Stimulated activated CD4-positive, alpha-beta T cell treated with anti-CD3 and anti-CD28 coated beads, Interleukin-15, amount 100 ng/mL, for 1 hour (primary cell): ENCODE results near the gene CRABP2.

Experiments used
- DNase-seq, 2 donors: peaks; one replicate each; pipeline ENCODE4 v3.0.0-alpha.2; 2020; ENCODE audit warnings: low read depth in 1 of 2, low spot score in 1 of 2

The CRABP2 gene

DNA sequence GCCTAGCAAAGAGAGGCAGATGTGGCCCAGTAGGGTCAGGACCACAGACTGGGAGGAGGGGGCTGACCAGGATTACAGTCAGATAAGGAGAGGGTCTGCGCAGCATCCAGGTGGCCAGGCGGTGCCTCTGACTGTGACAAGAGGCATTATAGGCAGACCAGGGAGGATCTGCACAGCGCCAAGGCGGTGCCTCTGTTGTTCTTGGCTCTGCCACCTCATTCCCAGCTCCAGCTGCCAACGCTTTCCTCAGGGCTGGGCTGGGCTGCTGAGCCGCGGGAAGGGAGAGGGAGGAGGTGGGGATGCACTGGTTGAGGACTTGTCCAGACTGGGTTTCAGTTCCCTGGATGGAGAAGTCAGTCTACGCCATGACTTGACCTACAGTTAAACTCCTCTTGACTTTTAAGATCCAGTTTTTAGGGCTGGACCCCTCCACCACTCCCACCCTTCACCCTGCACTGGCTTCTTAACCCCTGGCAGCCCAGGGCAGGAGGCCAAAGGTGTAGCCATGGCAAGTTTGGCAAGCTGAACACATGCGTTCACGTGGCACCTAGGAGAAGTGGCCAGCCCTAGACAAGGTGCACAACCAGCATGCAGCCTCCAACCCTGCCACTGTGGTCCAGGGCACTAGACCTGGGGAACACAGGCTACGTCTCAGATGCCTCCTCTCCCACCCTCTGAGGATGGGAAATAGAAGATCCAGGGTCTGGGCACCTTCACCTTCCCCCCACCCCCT is 4.5 kb upstream of the CRABP2 start:
- DNase-seq, result no peak

DNA sequence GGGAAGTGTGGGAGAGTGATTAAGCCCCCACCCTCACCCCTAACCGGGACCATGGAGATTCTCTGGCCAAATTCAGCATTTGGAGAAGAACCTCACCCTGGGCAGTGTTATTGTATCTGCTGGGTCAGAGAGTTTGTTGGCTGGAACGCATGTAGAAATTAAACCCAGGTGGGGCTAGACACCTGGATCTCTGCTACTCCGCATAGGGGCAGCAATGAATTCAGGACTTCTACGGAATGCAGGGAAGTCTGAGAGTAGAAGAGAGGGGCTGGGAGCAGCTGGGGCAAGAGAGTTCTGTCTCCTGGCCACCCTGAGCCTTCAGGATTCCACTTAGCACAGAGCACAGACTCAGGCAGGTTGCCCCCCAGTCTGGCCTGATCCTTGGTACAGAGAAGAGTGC is 3.6 kb upstream of the CRABP2 start:
- no peak for DNase-seq

DNA sequence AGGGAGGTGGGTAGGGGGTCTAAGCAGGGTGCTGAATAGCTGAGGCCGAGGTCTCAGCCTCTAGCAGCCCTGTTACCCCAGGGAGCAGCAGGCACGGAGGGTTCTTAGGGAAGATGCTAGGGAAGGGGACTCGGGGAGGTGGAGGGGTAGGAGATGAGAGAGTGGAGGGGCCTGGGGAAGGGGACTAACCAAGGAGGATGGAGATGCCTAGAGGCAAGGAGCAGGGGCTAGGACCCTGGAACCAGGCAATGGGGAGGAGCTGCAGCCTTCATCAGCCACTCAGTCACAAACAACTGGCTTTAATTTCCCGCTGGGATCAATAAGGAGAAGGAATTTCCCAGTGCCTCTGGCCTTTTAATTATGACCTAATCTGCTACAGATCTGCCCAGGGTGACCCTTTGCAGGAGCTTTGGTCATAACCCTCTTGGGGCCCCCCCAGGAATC is 2.9 kb upstream of the CRABP2 start:
- DNase-seq, result no peak

DNA sequence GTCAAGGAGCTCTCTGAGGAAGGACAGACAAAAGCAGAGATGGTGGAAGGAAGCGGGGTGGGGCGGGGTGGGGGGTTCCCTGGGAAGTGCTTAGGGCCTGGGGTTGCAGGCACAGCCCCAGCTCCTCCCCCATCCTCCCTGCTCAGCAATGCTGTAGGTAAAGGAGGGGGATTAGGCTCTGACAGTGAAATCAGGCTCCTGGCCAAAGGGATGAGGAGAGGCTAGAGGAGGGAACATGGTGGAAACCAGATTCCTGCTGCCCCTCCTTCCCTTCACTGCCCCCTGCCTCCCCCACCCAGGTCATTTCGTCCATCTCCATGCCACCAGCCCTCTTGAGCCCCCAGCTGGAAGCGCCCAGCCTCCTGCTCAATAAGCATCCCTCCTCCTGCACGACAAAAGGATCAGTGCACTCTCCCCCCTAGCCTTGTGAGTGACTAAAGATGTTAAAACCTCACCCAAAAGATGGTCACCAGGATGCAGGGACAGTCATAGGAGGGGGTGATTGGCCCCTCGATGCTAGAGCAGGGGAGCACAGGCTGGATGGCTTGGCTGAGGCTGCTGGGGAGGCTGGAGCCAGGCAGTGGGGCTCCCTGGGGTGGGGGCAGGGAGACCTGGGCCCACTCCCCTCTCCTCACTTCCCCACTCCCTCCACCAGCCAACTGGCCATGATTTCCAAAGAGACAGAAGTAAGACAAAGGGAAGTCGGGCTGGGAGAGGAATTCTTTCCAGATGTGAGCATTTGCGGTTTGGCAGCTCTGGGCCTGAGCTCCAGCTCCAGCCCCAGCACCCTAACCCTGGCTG is 2.2 kb upstream of the CRABP2 start:
- no peak for DNase-seq

DNA sequence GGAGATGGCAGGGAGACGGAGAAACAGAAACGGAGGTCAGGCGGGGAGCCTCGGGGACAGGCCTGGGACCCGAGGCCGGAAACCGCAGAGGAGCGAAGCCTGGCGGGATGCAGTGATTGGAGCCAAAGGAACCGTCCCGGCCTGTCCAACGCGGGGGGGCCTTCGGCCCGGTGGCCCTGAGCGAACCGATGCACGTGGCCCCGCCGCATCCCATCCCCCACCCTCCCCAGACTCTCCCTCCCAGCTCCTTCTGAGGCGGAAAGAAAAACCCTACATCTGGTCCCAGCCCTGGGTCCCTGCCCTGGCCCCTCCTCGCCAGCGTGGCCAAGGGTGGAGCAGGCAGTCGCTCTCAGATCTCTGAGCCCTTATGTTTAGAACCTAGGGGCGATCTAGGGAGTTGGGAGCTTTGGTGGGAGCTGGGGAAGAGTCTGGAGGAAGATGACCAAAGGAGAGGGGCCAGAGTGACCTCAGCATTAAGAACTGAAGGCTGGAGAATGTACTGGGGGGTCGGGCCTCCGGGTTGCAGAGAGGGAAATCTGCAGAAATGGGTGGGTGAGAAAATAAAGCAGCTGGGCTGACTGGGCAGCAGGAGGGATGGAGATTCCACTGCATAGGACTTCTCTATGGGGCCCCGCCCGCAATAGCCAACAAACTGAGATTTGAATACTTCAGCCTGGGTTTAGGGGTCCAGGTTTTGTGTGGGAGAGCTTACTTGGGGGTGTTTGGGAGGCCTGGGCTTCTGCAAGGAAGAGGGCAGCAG is 1.5 kb upstream of the CRABP2 start:
- DNase-seq, result no peak

- DNase-seq, result peak; percentile 42 to 64
Measured at GRCh38 chr1:156705918-156706656, 704 bp upstream of the CRABP2 start.

DNA sequence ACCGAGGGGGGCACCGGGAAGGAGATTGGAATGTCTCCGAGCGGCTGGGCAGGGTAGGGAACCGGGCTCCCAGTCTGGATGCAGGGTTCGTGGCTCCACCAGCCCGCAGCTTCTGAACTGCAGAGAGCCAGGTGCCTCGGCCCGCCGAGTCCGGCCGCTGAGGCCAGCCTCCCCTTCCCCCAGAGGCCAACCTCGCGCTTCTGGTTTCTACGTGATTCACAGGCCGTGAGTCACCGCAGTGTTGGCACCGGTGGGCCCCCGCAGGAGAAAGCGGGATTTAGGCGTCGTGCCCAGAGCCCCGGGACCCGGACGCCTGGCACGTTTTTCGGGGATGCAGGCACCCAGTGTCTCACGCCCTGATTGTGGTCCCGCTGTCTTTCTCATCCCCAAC is 458 bp downstream of the CRABP2 start:
- no peak for DNase-seq

DNA sequence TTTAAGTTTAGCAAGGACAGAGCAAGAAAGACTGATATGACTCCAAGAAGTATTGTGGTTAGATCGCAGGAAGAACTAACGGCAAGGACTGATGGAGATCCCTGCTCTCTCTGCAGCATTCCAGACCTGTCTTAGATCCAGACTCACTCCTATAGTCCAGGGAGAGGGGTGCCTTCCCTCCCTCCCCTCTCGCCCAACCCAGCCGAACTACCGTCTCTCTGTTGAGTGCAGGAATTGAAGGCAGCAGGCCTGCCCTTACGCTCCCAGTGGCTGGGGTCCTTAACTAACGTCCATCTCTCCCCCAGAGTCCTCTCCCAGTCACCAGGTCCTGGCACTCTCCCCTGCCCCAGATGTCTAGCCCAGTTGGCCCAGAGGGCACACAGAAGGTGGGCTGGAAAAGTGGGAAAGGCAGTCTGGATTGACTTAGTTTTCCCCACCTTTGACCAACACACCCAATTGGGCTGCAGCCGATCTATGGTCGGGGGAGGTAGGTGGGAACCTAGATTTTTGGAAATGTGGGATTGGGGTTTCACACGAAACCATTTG is 1.1 kb downstream of the CRABP2 start:
- no peak for DNase-seq

DNA sequence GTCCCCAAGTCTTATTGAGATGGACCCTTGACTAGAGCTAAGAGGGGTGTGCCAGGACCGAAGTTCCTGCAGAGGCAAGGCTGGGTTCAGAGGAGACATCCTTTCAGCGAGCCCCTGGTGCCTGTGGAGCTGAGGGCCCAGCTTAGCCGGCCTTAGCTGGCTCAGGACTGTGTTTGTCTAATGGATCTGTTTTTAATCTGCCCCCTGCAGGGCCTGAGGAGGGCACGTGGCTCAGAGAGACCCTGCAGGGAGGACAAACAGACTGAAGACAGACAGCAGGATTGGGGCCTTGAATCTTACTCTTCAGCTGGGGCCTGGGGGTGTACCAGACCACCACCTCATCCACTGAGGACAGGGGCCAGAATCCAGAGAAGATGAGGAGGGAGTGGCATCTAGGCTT is 1.6 kb downstream of the CRABP2 start:
- no peak for DNase-seq

GRCh38 chr1:156703336-156703735 is 2.0 kb downstream of the CRABP2 start:
- DNase-seq, result no peak

DNA sequence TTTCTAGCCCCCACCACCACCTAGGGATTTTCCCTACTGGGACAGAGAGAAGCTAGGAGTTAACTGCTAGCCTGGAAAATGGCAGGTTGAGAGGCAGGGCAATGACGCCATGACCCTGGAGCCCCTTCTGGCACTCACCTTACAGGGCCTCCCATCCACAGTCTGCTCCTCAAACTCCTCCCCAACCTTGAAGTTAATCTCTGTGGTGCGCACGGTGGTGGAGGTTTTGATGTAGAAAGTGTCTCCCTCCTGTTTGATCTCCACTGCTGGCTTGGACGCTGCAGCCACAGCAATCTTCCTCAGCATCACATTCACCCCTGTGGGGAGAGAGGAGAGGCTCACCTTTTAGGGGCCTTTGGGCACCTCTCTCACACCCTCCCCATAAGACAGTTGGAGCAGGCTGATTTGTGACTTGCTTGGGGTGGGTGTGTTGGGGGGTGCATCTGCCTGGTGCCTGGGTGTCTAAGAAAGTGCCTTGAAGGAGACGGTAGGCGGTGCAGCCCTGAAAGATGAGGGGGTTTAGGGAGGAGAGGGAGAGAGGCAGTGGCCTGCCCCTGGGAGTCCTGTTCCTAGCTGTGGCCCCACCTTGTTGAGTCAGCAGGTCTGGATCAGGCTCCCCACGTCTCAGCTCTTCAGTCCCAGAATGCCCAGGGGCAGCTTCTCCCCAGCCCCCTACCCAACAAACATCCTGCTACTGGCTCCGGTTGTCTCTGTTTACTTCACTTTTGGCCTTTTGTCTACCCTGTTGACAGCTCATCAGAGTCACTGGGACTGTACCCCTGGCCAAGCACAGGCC is 4.4 kb downstream of the CRABP2 start:
- DNase-seq, result no peak

- no peak for DNase-seq
Measured at GRCh38 chr1:156698995-156699394, 6.4 kb downstream of the CRABP2 start.

DNA sequence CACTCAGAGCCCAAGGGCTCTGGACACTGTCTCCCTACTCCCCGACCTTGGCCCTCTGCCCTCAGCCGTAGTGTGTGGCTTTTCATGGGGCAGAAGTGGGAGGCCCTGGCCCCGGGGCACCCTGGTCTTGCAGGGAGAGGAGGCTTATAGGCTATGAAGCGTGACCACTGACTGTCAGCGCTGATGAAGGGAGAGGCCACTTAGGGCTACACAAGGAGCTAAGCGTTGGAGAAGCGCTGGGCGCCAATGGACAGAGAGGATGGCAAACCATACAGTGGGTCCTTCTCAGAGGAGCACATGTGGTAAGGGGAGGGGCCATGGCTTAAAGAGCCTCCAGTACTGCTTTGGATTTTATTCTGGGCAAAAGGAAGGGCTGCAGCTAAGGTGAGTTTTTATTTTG is 7.9 kb downstream of the CRABP2 start:
- DNase-seq, result no peak

- no peak for DNase-seq
Measured at GRCh38 chr1:156696755-156697154, 8.6 kb downstream of the CRABP2 start.

DNA sequence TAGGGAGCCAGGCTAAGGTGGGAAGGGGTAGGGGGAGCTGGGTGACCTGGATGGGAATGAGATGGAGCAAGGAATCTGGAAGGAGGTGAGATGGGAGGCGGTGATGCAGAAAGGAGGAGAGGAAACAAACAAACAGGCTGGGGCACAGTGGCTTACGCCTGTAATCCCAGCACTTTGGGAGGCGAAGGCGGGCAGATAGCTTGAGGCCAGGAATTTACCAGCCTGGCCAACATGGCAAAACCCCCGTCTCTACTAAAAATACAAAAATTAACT is 10.8 kb downstream of the CRABP2 start:
- DNase-seq, result no peak

GRCh38 chr1:156693848-156694689 is 11.3 kb downstream of the CRABP2 start:
- no peak for DNase-seq

DNA sequence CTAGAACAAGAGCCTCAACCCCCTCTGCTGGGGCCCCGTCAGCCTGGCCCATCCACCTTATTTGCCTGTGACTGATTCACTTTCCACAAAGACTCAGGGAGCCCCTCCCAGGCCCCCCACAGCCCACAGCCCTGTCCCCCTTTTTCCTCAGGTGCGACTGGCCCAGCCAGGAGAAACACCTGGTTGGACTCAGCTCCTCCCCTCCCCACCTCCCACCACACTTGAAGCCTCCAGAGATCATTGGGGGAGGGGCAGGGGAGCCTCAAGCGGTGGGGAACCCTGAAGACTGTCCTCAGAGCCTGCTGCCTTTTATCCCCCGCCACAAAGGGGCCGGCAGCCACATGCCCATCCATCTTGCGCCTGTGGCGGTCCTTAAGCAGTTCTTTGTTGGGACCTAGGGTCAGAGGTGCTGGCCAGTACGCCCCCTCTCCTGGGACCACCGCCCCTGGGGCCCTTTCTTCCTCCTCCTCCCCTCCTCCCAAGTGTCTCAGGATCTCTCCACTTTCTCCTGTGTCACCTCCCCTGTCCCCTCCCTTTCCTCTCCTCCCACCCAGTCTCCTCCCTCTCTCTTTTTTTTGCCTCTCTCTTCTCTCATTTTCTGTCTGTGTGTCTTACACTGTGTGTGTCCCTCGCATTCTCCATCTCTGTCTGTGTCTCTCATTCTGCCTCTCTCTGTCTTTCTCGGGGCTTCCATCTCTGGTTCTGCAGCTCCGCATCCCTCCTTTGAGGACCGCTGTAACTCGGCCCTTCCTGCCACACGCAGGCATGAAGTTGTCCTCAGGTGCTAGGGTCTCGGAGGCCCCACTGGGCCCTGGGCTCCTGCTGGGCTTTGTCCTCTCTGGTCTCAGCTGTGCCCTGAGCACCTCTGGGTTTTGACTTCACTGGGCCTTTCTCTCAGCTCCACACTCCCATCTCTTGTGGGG is 12.2 kb downstream of the CRABP2 start:
- no peak for DNase-seq

DNA sequence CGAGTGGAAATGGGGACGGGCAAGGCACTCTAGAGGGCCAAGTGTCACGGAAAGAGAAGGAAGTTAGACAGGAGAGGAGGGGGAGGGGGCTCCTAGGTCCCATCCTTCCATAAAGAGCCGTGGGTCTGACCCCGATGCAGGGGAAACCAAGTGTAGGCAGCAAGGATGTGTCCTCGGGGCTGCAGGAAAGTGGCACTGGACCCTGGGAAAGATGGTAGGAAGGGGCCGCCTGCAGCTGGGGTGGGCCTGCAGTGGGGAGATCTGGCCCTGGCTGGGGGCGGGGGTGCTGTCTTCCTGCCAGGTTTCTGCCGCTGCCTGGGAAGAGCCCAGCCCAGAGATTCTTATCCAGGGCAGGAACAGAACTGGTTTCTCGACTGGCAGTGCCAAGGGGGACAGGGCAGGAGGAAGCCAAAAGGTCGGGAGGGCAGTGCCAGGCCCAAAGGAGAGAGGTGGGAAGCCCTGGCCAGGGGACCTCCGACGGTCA is 12.9 kb downstream of the CRABP2 start:
- DNase-seq, result no peak
